ENCODE measurements around the gene LAMC2.

LAMC2 gene

DNA sequence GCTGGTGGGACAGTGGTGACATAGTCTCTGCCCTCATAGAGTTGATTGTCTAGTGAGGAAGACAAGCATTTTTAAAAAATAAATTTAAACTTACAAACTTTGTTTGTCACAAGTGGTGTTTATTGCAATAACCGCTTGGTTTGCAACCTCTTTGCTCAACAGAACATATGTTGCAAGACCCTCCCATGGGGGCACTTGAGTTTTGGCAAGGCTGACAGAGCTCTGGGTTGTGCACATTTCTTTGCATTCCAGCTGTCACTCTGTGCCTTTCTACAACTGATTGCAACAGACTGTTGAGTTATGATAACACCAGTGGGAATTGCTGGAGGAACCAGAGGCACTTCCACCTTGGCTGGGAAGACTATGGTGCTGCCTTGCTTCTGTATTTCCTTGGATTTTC lies 58.4 kb downstream of the LAMC2 start:
- Histone ChIP-seq H3K36me3 (replicated peaks) (no peaks in the 10 kb centered on the region), H3K4me3 (ENCODE audit: low read depth, low read length) (no peak overlapping the region), H3K27me3 (replicated peaks) (no peaks in the 10 kb centered on the region), H3K27ac (no peak overlapping the region)
- TF ChIP-seq, protein P1, sequence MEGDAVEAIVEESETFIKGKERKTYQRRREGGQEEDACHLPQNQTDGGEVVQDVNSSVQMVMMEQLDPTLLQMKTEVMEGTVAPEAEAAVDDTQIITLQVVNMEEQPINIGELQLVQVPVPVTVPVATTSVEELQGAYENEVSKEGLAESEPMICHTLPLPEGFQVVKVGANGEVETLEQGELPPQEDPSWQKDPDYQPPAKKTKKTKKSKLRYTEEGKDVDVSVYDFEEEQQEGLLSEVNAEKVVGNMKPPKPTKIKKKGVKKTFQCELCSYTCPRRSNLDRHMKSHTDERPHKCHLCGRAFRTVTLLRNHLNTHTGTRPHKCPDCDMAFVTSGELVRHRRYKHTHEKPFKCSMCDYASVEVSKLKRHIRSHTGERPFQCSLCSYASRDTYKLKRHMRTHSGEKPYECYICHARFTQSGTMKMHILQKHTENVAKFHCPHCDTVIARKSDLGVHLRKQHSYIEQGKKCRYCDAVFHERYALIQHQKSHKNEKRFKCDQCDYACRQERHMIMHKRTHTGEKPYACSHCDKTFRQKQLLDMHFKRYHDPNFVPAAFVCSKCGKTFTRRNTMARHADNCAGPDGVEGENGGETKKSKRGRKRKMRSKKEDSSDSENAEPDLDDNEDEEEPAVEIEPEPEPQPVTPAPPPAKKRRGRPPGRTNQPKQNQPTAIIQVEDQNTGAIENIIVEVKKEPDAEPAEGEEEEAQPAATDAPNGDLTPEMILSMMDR (IDR thresholded peaks at IDR 0.05; ENCODE audit: low read depth, low read length, missing control alignments), result no peak
- in situ Hi-C loops (cut with HindIII; ENCODE audit: low pct_ligation_motif_present, low sequenced_read_pairs), result no loop called here
- no peak for DNase-seq

DNA sequence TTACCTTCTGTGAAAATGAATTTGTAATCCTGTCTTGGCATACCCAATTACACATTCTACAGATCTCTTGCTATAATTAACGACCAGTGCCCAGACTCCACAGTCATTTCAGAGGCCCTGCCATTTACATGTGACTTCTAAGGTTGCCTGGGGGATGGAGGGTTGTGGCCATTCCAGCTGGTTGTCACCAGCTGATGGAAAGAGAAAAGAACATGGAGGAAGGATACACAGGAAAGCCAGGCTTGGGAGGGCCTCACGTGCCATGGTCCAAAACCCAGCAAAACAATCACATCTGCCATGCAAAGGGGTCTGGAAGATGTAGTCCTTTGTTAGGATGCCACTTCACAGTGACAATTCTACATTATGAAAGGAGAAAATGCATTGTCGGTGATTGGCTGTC lies 59.3 kb downstream of the LAMC2 start:
- no peak for DNase-seq
- H3K27ac ChIP-seq, result no peak overlapping the region
- no peaks in the 10 kb centered on the region for H3K36me3 ChIP-seq (replicated peaks)
- TF ChIP-seq, protein P1 (IDR thresholded peaks at IDR 0.05; ENCODE audit: low read depth, low read length, missing control alignments), result no peak
- H3K4me3 ChIP-seq (ENCODE audit: low read depth, low read length), result no peak overlapping the region
- in situ Hi-C loops (cut with HindIII; ENCODE audit: low pct_ligation_motif_present, low sequenced_read_pairs), result no loop called here
- H3K27me3 ChIP-seq (replicated peaks), result no peaks in the 10 kb centered on the region

DNA sequence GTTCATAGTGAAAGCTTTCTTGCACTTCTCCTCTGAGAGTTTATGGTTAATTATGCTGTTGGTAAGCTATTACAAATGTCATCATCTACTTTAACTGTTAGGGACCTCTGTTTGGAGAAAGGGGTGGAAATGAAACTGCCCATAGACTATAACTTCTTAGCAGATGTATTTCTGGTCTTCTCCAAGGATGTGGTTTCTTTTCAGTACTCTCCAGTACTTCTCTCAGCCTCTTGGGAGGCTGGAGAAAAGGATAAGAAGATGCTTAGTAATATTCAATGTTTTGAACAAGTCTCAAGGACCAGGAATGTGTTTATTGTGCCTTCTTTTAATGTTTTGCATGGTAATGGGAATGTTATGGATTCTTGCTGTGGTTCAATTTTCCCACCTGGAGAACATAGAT lies 60.4 kb downstream of the LAMC2 start:
- in situ Hi-C loops (cut with HindIII; ENCODE audit: low pct_ligation_motif_present, low sequenced_read_pairs), result no loop called here
- Histone ChIP-seq H3K36me3 (replicated peaks) (no peaks in the 10 kb centered on the region), H3K27me3 (replicated peaks) (no peaks in the 10 kb centered on the region), H3K27ac (no peak overlapping the region), H3K4me3 (ENCODE audit: low read depth, low read length) (no peak overlapping the region)
- DNase-seq, result no peak
- TF ChIP-seq, protein P1 (IDR thresholded peaks at IDR 0.05; ENCODE audit: low read depth, low read length, missing control alignments), result no peak

DNA sequence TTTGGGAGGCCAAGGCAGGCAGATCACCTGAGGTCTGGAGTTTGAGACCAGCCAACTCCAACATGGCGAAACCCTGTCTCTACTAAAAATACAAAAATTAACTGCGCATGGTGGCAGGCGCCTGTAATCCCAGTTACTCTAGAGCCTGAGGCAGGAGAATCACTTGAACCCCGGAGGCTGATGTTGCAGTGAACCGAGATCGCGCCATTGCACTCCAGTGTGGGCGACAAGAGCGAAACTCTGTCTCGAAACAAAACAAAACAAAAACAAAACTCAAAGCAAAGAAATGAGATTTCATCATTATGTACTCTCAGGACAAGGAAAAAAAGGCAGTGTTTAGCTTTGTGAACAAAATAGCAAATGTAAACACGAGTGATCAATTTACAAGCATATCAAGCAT lies 61.0 kb downstream of the LAMC2 start:
- Histone ChIP-seq H3K27me3 (replicated peaks) (no peaks in the 10 kb centered on the region), H3K27ac (no peak overlapping the region), H3K4me3 (ENCODE audit: low read depth, low read length) (no peak overlapping the region), H3K36me3 (replicated peaks) (no peaks in the 10 kb centered on the region)
- TF ChIP-seq, protein P1 (IDR thresholded peaks at IDR 0.05; ENCODE audit: low read depth, low read length, missing control alignments), result no peak
- no peak for DNase-seq
- in situ Hi-C loops (cut with HindIII; ENCODE audit: low pct_ligation_motif_present, low sequenced_read_pairs), result no loop called here

DNA sequence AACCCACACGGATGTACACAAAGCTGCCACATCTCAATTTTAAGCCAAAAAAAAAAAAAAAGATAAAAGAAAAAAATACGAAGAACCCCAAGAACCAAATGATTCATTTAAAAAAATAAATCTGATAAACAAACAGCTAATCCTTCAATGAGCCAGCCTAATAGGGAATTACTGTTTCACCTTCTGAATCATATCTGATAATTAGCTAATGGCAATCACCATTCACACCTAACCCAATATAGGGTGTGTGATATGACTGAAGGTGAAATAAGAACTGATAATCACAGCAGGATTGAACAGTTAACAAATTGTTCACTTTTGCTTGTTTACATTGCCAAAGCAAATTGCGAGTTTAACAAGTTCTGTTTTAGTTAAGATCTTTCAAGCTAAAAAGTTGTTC lies 61.4 kb downstream of the LAMC2 start:
- in situ Hi-C loops (cut with HindIII; ENCODE audit: low pct_ligation_motif_present, low sequenced_read_pairs), result no loop called here
- no peak overlapping the region for H3K27ac ChIP-seq

DNA sequence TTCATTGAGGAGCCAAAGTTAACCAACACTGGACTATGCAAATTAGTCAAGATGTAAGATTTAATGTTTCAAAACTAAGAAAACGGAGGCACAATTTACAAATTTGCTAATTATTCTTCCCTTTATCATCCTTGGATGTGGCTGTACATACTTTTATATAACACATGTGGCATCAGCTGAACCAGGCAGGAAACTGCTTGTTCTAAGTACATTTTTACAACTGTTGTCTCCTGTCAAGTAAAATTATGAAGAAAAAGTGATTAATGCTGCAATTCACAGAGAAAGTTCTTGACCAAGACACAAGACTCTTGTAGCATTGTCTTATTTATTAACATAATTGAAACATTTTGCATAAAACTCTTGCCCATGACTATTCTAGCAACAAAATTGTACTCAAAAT lies 61.9 kb downstream of the LAMC2 start:
- DNase-seq, result no peak
- no peaks in the 10 kb centered on the region for H3K27me3 ChIP-seq (replicated peaks)
- in situ Hi-C loops (cut with HindIII; ENCODE audit: low pct_ligation_motif_present, low sequenced_read_pairs), result no loop called here
- H3K4me3 ChIP-seq (ENCODE audit: low read depth, low read length), result no peak overlapping the region
- TF ChIP-seq, protein P1 (IDR thresholded peaks at IDR 0.05; ENCODE audit: low read depth, low read length, missing control alignments), result no peak
- no peaks in the 10 kb centered on the region for H3K36me3 ChIP-seq (replicated peaks)
- H3K27ac ChIP-seq, result no peak overlapping the region

More for the DNA sequence above, 61.4 kb downstream of the LAMC2 start:
- H3K4me3 ChIP-seq (ENCODE audit: low read depth, low read length), result no peak overlapping the region
- no peaks in the 10 kb centered on the region for H3K36me3 ChIP-seq (replicated peaks)
- TF ChIP-seq, protein P1 (IDR thresholded peaks at IDR 0.05; ENCODE audit: low read depth, low read length, missing control alignments), result no peak
- DNase-seq, result no peak
- H3K27me3 ChIP-seq (replicated peaks), result no peaks in the 10 kb centered on the region
